Glutamatergic neuron (in vitro differentiated cells): ENCODE measurements around the gene DEAF1. TPM values are rescaled to one million over a fixed set of nuclear protein-coding genes. Genes with fewer than 3 reads are reported as not detected.

Experiments
- DNase-seq: peaks from one replicate; pipeline ENCODE4 v3.0.0; 2022
- H3K27ac Mint-ChIP-seq: one replicate; pipeline ENCODE4 v1.8.0; 2020; ENCODE audit warnings: mild to moderate bottlenecking, mixed read lengths, inconsistent platforms; ENCODE audit not compliant: unreplicated experiment
- H3K27me3 Mint-ChIP-seq: one replicate; pipeline ENCODE4 v1.8.0; 2020; ENCODE audit warnings: mild to moderate bottlenecking, moderate library complexity, mixed read lengths, inconsistent platforms; ENCODE audit not compliant: unreplicated experiment
- H3K36me3 Mint-ChIP-seq: one replicate; pipeline ENCODE4 v1.8.0; 2020; ENCODE audit warnings: mild to moderate bottlenecking, mixed read lengths, inconsistent platforms; ENCODE audit not compliant: unreplicated experiment
- H3K4me1 Mint-ChIP-seq: one replicate; pipeline ENCODE4 v1.8.0; 2020; ENCODE audit warnings: mild to moderate bottlenecking, low read depth, mixed read lengths, inconsistent platforms; ENCODE audit not compliant: unreplicated experiment
- H3K4me3 Mint-ChIP-seq: one replicate; pipeline ENCODE4 v1.8.0; 2020; ENCODE audit warnings: mild to moderate bottlenecking, mixed read lengths, inconsistent platforms; ENCODE audit not compliant: unreplicated experiment
- H3K9me3 Mint-ChIP-seq: one replicate; pipeline ENCODE4 v1.8.0; 2020; ENCODE audit warnings: mild to moderate bottlenecking, moderate library complexity, mixed read lengths, inconsistent platforms; ENCODE audit not compliant: unreplicated experiment
- total RNA-seq: library from RNA; stranded (reverse); fragmentation: NEBNext Ultra II Directional; extraction: Animal tissue kit (Norgen Biotek cat#: 25700); gene quantifications from one replicate; pipeline ENCODE4 v1.2.1, GENCODE V29; 2021; ENCODE audit not compliant: unreplicated experiment
- TF ChIP-seq, protein P1 (sequence below): fragments of 200-600 bp; sonication (generic); IDR thresholded peaks from one replicate; pipeline ENCODE4 v1.5.0; 2021; ENCODE audit not compliant: partially characterized antibody, unreplicated experiment

Gene DEAF1
- total RNA-seq, 1 donor from 2014 or later: 51.5 TPM

DNA sequence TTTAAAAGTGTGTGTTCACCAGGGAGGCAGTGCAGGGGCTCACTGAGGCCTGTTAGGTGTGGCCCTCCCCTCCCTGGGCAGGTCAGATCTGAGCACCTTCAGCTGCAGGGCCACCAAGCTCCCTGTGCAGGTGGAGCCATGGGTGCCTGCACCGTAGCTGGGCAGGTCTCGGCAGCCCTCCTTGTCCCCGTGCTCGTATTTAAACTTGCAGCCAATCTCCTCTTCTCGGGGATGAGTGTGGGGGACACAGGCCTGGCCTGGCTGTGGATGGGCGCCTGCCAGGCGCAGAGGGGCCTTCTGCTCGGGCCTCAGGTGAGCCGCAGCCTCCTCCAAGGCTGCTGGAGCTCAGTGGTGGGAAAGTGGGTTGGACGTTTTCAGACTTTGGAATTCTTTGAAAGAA is 99.6 kb downstream of the DEAF1 start:
- Mint-ChIP-seq H3K9me3 (peaks cover 12% of the 10 kb centered on the region), H3K4me1 (no peaks in the 10 kb centered on the region), H3K27ac (no peak overlapping the region), H3K27me3 (peaks cover 10% of the 10 kb centered on the region), H3K36me3 (no peaks in the 10 kb centered on the region), H3K4me3 (no peak overlapping the region)
- DNase-seq: no peak
- TF ChIP-seq, protein P1, sequence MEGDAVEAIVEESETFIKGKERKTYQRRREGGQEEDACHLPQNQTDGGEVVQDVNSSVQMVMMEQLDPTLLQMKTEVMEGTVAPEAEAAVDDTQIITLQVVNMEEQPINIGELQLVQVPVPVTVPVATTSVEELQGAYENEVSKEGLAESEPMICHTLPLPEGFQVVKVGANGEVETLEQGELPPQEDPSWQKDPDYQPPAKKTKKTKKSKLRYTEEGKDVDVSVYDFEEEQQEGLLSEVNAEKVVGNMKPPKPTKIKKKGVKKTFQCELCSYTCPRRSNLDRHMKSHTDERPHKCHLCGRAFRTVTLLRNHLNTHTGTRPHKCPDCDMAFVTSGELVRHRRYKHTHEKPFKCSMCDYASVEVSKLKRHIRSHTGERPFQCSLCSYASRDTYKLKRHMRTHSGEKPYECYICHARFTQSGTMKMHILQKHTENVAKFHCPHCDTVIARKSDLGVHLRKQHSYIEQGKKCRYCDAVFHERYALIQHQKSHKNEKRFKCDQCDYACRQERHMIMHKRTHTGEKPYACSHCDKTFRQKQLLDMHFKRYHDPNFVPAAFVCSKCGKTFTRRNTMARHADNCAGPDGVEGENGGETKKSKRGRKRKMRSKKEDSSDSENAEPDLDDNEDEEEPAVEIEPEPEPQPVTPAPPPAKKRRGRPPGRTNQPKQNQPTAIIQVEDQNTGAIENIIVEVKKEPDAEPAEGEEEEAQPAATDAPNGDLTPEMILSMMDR: no peak

Other genes starting within 250 kb of the DEAF1 start
- 123 TPM for gene PTDSS2, start 244.9 kb downstream of the DEAF1 start, total RNA-seq
- 85.9 TPM for gene RNH1, start 188.0 kb downstream of the DEAF1 start, total RNA-seq
- 140 TPM for gene HRAS, start 159.6 kb downstream of the DEAF1 start, total RNA-seq
- 2.6 TPM for gene LRRC56, start 157.7 kb downstream of the DEAF1 start, total RNA-seq
- gene LMNTD2, start 134.5 kb downstream of the DEAF1 start, total RNA-seq: 2.3 TPM
- gene RASSF7, start 134.3 kb downstream of the DEAF1 start, total RNA-seq: 9.4 TPM
- gene PHRF1, start 118.8 kb downstream of the DEAF1 start, total RNA-seq: 41.6 TPM
- gene IRF7, start 79.3 kb downstream of the DEAF1 start, total RNA-seq: 17.7 TPM
- not detected for gene CDHR5, start 70.3 kb downstream of the DEAF1 start, total RNA-seq
- not detected for gene SCT, start 68.0 kb downstream of the DEAF1 start, total RNA-seq
- 2.9 TPM for gene DRD4, start 58.0 kb downstream of the DEAF1 start, total RNA-seq
- gene TMEM80, start 594 bp upstream of the DEAF1 start, total RNA-seq: 29.7 TPM
- 12.7 TPM for gene EPS8L2, start 11.0 kb upstream of the DEAF1 start, total RNA-seq
- 182 TPM for gene TALDO1, start 52.2 kb upstream of the DEAF1 start, total RNA-seq
- gene GATD1, start 82.3 kb upstream of the DEAF1 start, total RNA-seq: 67.5 TPM
- 58.7 TPM for gene CEND1, start 94.9 kb upstream of the DEAF1 start, total RNA-seq
- 93.9 TPM for gene SLC25A22, start 103.1 kb upstream of the DEAF1 start, total RNA-seq
- gene PIDD1, start 110.0 kb upstream of the DEAF1 start, total RNA-seq: 37.0 TPM
- gene RPLP2, start 114.7 kb upstream of the DEAF1 start, total RNA-seq: 997 TPM
- gene PNPLA2, start 123.7 kb upstream of the DEAF1 start, total RNA-seq: 32.3 TPM
- gene CRACR2B, start 132.7 kb upstream of the DEAF1 start, total RNA-seq: 19.7 TPM
- 346 TPM for gene CD151, start 137.7 kb upstream of the DEAF1 start, total RNA-seq
- 106 TPM for gene POLR2L, start 147.3 kb upstream of the DEAF1 start, total RNA-seq
- 82.5 TPM for gene TSPAN4, start 147.6 kb upstream of the DEAF1 start, total RNA-seq
- gene CHID1, start 215.6 kb upstream of the DEAF1 start, total RNA-seq: 56.1 TPM
- gene AP2A2, start 230.6 kb upstream of the DEAF1 start, total RNA-seq: 228 TPM